22Rv1 (cell line): ENCODE measurements around the gene ESPL1.

Experiments used
- H3K27ac ChIP-seq: fragments of 450-650 bp; 2 replicates; pipeline ENCODE4 v1.5.1; 2017
- ZFX ChIP-seq: fragments of 450-650 bp; IDR thresholded peaks from 2 replicates; pipeline ENCODE4 v1.6.1; 2017; ENCODE audit warnings: antibody characterized with exemption, borderline replicate concordance
- TF ChIP-seq, protein P1 (sequence below): fragments of 450-650 bp; IDR thresholded peaks from 2 replicates; pipeline ENCODE4 v1.5.1; 2017; ENCODE audit warnings: mild to moderate bottlenecking

ESPL1 gene

DNA sequence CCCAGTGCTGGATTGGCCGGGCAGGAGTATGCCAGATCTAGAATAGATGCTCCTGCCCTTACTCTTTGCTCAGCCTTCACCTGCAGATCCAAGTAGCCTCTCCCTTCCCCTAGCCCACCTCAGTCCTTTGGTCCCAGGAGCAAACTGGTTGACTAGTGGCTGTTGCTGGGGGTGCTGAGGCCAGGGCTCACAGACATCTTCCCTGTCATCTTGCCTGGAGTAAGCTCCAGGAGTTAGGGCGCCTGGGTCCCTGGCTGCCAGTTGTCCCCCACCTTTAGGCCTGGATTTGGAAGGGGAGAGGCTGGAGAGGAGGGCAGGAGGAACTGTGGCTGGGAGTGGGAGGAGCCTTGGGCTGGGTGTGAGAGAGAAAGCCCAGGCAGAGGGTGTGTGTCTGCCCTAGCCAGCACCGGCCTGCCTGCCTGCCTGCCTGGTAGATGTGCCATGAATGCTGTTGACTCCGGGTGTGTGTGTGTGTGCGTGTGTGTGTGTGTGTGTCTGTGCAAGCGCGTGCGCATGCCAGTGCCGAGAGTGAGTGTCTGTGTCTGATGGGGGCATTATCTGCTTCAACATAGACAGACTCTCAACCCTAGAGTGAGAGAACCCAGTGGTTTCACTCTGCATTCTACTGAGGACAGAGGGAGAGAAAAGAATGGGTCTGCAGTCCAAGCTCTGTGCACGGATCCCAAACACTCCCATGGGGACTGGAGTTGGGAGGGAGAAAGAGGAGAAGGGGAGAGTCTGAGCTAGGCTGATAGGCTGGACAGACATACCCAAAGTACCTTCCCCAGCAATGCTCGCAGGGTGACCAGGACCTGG is 35.2 kb upstream of the ESPL1 start:
- peak overlapping the region; percentile 99 for H3K27ac ChIP-seq
- TF ChIP-seq, protein P1, sequence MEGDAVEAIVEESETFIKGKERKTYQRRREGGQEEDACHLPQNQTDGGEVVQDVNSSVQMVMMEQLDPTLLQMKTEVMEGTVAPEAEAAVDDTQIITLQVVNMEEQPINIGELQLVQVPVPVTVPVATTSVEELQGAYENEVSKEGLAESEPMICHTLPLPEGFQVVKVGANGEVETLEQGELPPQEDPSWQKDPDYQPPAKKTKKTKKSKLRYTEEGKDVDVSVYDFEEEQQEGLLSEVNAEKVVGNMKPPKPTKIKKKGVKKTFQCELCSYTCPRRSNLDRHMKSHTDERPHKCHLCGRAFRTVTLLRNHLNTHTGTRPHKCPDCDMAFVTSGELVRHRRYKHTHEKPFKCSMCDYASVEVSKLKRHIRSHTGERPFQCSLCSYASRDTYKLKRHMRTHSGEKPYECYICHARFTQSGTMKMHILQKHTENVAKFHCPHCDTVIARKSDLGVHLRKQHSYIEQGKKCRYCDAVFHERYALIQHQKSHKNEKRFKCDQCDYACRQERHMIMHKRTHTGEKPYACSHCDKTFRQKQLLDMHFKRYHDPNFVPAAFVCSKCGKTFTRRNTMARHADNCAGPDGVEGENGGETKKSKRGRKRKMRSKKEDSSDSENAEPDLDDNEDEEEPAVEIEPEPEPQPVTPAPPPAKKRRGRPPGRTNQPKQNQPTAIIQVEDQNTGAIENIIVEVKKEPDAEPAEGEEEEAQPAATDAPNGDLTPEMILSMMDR: no peak
- TF ChIP-seq ZFX: no peak

DNA sequence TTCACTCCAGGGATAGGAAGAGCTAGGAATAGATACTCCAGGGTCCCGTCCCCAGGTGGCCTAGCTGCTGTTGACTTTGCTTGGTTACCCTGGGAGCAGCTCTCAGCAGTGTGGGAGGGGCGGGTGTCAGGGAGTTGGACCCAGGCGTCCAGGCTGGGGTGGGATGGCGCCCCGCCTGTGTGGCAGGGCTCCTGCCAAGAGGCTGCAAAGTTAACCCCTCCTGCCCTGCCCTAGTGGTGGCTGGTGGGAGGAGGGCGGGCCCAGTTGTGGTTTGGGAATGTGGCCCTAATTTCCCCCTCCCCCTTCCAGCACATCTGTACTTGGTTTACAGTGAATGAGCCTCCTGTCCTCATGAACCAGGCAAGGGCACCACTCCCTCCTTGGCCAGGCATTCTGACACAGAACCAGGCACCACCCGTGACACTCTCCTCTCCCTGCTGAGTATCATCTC is 34.4 kb upstream of the ESPL1 start:
- H3K27ac ChIP-seq: peak overlapping the region; percentile 99
- TF ChIP-seq ZFX: no peak
- TF ChIP-seq, protein P1: no peak

DNA sequence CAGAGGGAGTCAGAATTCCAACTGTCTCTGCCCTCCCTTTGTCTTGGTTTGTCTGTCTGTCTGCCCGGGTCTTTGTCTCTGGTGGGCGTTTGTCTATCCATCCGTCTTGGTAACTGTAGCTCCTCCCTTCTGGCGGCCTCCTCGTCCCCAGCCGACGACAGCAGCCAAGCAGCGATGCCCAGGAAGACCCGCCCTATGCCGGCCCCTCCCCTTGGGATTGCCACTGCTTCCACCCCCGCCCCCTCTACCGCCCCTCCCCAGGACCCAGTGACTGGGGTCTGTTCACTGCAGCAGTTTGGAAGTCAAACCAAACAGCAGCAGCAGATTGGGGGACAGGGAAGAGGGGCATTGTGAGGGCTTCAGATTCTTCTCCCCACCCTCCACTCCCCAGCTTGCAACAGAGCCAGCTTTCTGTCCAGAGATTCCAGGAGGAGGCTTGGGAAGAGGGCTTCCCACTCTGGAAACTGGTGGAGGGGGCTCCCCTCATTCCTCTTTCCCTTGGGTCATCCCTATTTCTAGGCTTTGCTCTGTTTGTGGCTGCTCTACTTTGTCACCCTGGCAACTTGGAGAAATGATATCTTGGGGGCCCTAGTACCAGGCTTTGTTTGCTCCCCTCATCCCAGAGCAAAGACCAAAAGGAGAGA is 33.7 kb upstream of the ESPL1 start:
- H3K27ac ChIP-seq: peak overlapping the region; percentile 99
- TF ChIP-seq ZFX: no peak
- TF ChIP-seq, protein P1: no peak

DNA sequence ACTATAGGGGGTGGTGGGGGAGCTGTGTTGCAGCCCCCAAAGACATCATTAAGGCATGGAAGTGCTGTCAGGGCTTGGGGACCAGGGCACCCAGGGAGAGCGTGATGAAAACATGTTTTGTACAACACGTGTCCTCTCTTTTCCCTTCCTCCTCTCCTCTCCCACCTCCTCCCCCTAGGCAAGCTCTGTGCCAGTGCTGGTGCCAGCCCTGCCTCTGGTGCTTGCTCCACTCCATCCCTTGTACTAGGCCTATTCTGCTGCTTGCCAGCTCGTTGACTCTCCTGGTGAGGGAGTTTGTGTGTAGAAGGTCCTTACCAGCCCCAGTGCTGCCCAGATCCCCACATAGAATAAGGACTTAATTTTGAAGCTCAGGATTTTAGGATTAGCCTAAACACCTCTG is 32.9 kb upstream of the ESPL1 start:
- peak overlapping the region; percentile 30; the same call in 1 of the 2 replicates for H3K27ac ChIP-seq
- TF ChIP-seq ZFX: no peak
- TF ChIP-seq, protein P1: no peak

DNA sequence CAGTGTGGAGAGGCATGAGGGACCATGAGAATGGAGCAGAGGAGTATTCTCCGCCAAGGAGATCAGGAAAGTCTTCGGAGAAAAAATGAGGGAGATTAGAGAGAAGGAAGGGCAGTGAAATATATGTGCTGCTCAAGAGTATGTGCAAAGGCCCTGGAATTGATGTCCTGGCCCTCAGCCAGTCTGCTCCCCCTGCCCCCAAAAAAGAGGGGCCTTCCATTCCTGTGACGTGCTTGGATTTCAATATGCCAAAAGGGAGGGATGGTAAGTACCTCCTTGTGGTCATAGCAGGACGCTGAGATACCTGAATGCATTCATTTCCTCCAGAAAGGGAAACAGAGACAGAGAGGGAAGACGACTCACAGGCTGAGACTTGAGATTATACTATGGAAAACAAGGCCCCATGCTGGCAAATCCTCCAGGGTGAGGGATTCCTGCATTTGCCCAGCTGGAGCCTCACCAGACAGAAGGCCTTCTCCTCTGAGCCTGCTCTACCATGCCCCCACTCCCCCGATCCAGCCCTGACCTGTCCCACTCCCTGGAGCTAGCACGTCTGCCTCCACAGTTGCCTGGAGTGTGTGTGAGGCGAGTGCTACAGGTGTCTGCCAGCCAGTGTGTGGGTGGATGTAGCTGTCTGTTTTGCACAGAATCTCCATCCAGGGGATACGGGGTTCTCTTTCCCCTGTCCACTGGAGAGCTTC is 32.2 kb upstream of the ESPL1 start:
- peak overlapping the region; percentile 30; the same call in 1 of the 2 replicates for H3K27ac ChIP-seq
- TF ChIP-seq ZFX: no peak
- TF ChIP-seq, protein P1: no peak

DNA sequence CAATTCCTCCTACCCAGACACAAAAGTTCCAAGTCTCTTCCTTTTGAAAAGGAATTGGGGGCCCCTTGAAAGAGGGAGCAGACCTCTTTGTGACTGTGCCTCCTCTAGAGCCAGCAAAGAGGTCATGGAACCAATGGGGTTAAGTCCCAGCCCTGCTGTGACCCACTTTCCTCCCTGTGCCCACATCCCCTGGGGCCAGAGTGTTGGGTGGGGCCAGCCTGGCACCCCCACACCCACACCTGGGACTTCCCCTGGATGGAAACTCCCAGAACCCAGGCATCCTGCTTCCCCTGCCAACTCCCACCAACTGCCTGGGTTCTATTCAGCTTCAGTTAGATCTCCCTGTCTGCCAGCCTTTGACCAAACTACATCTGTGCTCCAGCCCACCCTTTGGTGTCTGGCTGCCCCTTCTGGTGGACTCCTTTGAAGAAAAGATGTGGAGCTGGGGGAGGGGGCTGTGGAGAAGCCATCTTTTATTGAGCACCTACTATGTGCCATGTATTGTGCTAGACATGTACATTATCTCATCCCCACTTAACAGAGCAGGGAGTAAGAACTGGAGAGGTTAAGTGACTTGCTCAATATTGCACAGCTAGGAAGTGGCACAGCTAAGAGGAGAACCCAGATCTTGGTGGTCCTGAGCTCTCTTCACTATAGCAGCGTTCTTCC is 31.5 kb upstream of the ESPL1 start:
- H3K27ac ChIP-seq: no peak overlapping the region
- TF ChIP-seq, protein P1: no peak
- TF ChIP-seq ZFX: no peak
